ENCODE results near the gene ALDH1A3.

ALDH1A3 gene

GRCh38 chr15:100860829-100861510 is 18.7 kb upstream of the ALDH1A3 start:
- Histone ChIP-seq H3K9ac (ENCODE audit: low read length) (peak overlapping the region; percentile 10), H3K27ac (ENCODE audit: low read depth, low read length) (no peak overlapping the region), H3K4me3 (ENCODE audit: low read depth, low read length) (no peak overlapping the region), H3K9me3 (ENCODE audit: control insufficient read depth, insufficient read depth, low read depth, low read length) (peaks cover 11% of the 10 kb centered on the region), H3K36me3 (ENCODE audit: control insufficient read depth, insufficient read depth, low read length) (no peaks in the 10 kb centered on the region), H3K4me1 (ENCODE audit: control insufficient read depth, insufficient read depth, low read length) (no peaks in the 10 kb centered on the region; the same call in 1 of the 2 replicates), H3K27me3 (ENCODE audit: control insufficient read depth, insufficient read depth, low read length) (no peaks in the 10 kb centered on the region)

DNA sequence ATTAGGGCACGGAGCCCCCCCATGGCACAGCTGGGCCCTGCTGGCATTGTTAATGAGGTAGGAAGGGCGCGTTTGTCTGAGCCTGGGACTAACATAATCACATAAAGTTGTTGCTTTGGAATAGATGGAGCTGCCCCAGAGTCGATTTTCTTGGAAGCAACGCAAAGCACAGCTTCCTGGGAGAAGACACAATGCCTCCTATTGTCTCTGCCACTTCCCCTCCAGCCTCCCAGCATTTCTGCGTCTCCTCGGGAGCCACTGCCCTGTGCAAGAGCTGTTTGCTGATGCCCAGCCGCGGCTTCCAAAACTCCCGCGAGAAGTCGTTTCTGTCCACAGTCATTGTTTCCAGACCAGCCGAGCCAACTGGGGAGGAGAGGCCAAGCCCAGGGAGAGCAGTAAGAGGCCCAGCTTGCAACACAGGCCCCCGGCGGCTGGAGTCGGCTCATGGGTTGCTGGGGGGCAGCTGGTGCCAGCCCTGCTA is 18.1 kb upstream of the ALDH1A3 start:
- H3K27me3 ChIP-seq (ENCODE audit: control insufficient read depth, insufficient read depth, low read length): no peaks in the 10 kb centered on the region
- H3K9ac ChIP-seq (ENCODE audit: low read length): peak overlapping the region; percentile 10
- H3K9me3 ChIP-seq (ENCODE audit: control insufficient read depth, insufficient read depth, low read depth, low read length): peaks cover 11% of the 10 kb centered on the region
- no peak overlapping the region for H3K4me3 ChIP-seq (ENCODE audit: low read depth, low read length)
- H3K27ac ChIP-seq (ENCODE audit: low read depth, low read length): no peak overlapping the region
- no peaks in the 10 kb centered on the region for H3K36me3 ChIP-seq (ENCODE audit: control insufficient read depth, insufficient read depth, low read length)
- no peaks in the 10 kb centered on the region; the same call in 1 of the 2 replicates for H3K4me1 ChIP-seq (ENCODE audit: control insufficient read depth, insufficient read depth, low read length)

- no peaks in the 10 kb centered on the region; the same call in 1 of the 2 replicates for H3K4me1 ChIP-seq (ENCODE audit: control insufficient read depth, insufficient read depth, low read length)
- H3K4me3 ChIP-seq (ENCODE audit: low read depth, low read length): no peak overlapping the region
- H3K27me3 ChIP-seq (ENCODE audit: control insufficient read depth, insufficient read depth, low read length): no peaks in the 10 kb centered on the region
- H3K36me3 ChIP-seq (ENCODE audit: control insufficient read depth, insufficient read depth, low read length): no peaks in the 10 kb centered on the region
- no peak overlapping the region for H3K9ac ChIP-seq (ENCODE audit: low read length)
- no peak overlapping the region for H3K27ac ChIP-seq (ENCODE audit: low read depth, low read length)
- H3K9me3 ChIP-seq (ENCODE audit: control insufficient read depth, insufficient read depth, low read depth, low read length): peaks cover 11% of the 10 kb centered on the region
Observed at GRCh38 chr15:100862162-100862561, 17.5 kb upstream of the ALDH1A3 start.

DNA sequence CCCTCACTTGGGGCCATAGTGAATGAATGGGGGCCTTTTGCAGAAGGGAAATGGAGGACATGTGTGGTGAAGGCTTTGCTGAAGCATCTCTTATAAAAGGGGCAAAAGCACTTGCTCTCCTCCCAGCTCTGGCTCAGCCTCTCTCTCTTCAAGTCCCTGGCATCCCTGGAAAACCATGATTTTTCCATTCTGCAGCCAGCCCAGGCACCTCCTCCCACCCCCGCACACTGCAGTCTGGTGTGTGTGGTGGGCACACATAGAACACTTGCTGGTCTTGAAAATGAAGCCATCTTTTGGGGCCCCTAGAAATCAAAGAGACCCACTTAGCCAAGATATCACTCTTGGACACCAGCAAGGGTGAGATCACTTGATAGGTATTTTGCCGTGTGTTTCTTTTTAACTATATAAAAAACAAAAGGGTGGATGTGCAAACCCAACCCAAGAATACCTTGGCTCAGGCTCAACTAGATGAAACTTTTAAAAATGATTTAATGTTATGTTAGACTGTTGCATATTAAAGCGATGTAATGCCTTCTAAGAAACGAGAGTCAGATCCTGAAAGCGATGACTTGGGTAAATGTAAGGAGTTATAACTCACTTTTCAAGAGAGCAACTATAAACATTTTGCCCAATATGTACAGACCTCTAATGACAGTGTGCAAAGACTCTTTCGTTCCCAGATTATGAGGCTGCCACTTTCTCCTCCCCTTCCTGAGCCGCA is 16.4 kb upstream of the ALDH1A3 start:
- H3K27me3 ChIP-seq (ENCODE audit: control insufficient read depth, insufficient read depth, low read length): no peaks in the 10 kb centered on the region
- H3K36me3 ChIP-seq (ENCODE audit: control insufficient read depth, insufficient read depth, low read length): no peaks in the 10 kb centered on the region
- no peak overlapping the region for H3K9ac ChIP-seq (ENCODE audit: low read length)
- H3K27ac ChIP-seq (ENCODE audit: low read depth, low read length): no peak overlapping the region
- H3K4me3 ChIP-seq (ENCODE audit: low read depth, low read length): no peak overlapping the region
- H3K4me1 ChIP-seq (ENCODE audit: control insufficient read depth, insufficient read depth, low read length): no peaks in the 10 kb centered on the region; the same call in 1 of the 2 replicates
- H3K9me3 ChIP-seq (ENCODE audit: control insufficient read depth, insufficient read depth, low read depth, low read length): peaks cover 11% of the 10 kb centered on the region

DNA sequence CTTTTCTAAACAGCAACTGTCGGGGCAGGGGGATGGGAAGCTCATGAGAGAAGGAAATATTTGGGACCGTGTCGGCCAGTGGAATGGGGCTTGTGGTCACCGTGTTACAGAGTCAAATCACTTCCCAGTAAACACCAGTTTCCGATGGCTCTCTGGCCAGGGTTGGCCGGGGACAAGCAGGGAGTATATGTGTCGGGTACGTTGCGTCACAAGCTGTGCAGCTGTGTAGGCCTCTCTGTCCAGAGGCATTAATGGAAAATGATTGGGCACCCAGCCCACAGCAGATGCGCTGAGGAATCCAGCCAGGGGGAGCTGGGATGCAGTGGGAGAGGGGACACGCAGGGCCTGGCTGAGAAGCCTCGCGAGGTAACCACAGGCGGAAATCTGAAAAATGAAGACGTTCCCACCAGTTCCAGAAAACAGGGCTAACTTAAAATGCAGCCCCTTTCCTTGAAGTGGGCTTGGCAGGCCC is 15.8 kb upstream of the ALDH1A3 start:
- Histone ChIP-seq H3K36me3 (ENCODE audit: control insufficient read depth, insufficient read depth, low read length) (no peaks in the 10 kb centered on the region), H3K4me1 (ENCODE audit: control insufficient read depth, insufficient read depth, low read length) (no peaks in the 10 kb centered on the region; the same call in 1 of the 2 replicates), H3K4me3 (ENCODE audit: low read depth, low read length) (no peak overlapping the region), H3K9ac (ENCODE audit: low read length) (no peak overlapping the region), H3K27ac (ENCODE audit: low read depth, low read length) (no peak overlapping the region), H3K27me3 (ENCODE audit: control insufficient read depth, insufficient read depth, low read length) (no peaks in the 10 kb centered on the region), H3K9me3 (ENCODE audit: control insufficient read depth, insufficient read depth, low read depth, low read length) (peaks cover 11% of the 10 kb centered on the region)

DNA sequence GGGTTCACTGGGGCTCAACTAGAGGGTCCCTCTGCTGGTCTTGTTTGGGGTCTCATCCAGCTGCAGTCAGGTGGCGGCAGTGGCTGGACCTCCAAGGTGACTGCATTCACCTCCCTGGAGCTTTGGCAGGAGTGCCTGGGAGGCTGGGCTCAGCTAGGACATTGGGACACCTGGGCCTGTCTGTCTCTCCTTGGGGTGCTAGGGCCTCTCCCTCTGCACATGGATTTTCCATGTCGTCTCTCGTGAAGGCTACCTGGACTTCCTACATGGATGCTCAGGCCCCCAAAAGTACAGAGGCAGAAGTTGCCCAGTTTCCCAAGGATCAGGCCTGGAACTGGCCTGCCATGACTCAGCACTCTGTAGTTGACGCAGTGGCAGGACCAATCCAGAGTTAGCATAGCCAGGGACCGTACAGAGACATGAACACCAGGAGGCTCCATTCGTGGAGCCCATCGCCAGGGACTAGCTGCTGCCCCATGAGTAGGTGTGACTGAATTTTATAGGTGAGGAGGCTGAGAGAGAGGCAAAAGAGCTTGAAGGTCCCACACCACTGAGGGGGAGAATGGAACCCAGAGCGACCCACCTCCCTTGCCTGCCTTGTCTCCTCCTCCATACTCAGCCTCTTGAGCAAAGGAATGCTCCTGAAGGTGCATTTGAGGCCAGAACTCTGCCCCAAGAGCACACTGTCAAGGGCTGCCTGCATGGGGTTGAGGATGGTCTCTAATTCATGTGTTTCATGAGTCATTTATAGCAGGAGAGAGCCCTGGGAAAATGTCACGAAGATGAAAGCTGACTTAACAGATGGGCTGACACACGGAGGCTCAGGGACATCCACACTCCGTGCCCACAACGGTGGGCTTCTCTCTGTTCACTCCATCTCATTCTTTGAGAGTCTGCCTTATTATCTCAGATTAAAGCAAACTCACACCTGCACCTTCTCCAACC is 13.0 kb upstream of the ALDH1A3 start:
- H3K36me3 ChIP-seq (ENCODE audit: control insufficient read depth, insufficient read depth, low read length): no peaks in the 10 kb centered on the region
- H3K9ac ChIP-seq (ENCODE audit: low read length): no peak overlapping the region
- no peak overlapping the region for H3K27ac ChIP-seq (ENCODE audit: low read depth, low read length)
- peaks cover 6% of the 10 kb centered on the region; the same call in 1 of the 2 replicates for H3K9me3 ChIP-seq (ENCODE audit: control insufficient read depth, insufficient read depth, low read depth, low read length)
- no peak overlapping the region for H3K4me3 ChIP-seq (ENCODE audit: low read depth, low read length)
- no peaks in the 10 kb centered on the region for H3K27me3 ChIP-seq (ENCODE audit: control insufficient read depth, insufficient read depth, low read length)
- H3K4me1 ChIP-seq (ENCODE audit: control insufficient read depth, insufficient read depth, low read length): no peaks in the 10 kb centered on the region; the same call in 1 of the 2 replicates

- Histone ChIP-seq H3K9ac (ENCODE audit: low read length) (no peak overlapping the region), H3K36me3 (ENCODE audit: control insufficient read depth, insufficient read depth, low read length) (no peaks in the 10 kb centered on the region), H3K9me3 (ENCODE audit: control insufficient read depth, insufficient read depth, low read depth, low read length) (peaks cover 6% of the 10 kb centered on the region; the same call in 1 of the 2 replicates), H3K4me3 (ENCODE audit: low read depth, low read length) (no peak overlapping the region), H3K27ac (ENCODE audit: low read depth, low read length) (no peak overlapping the region), H3K27me3 (ENCODE audit: control insufficient read depth, insufficient read depth, low read length) (no peaks in the 10 kb centered on the region), H3K4me1 (ENCODE audit: control insufficient read depth, insufficient read depth, low read length) (no peaks in the 10 kb centered on the region; the same call in 1 of the 2 replicates)
Observed at GRCh38 chr15:100867433-100867832, 12.2 kb upstream of the ALDH1A3 start.

GRCh38 chr15:100869151-100869999 is 10.3 kb upstream of the ALDH1A3 start:
- no peak overlapping the region for H3K27ac ChIP-seq (ENCODE audit: low read depth, low read length)
- H3K36me3 ChIP-seq (ENCODE audit: control insufficient read depth, insufficient read depth, low read length): no peaks in the 10 kb centered on the region
- H3K9me3 ChIP-seq (ENCODE audit: control insufficient read depth, insufficient read depth, low read depth, low read length): peaks cover 6% of the 10 kb centered on the region; the same call in 1 of the 2 replicates
- H3K4me3 ChIP-seq (ENCODE audit: low read depth, low read length): no peak overlapping the region
- no peaks in the 10 kb centered on the region for H3K27me3 ChIP-seq (ENCODE audit: control insufficient read depth, insufficient read depth, low read length)
- no peak overlapping the region for H3K9ac ChIP-seq (ENCODE audit: low read length)
- H3K4me1 ChIP-seq (ENCODE audit: control insufficient read depth, insufficient read depth, low read length): no peaks in the 10 kb centered on the region; the same call in 1 of the 2 replicates

DNA sequence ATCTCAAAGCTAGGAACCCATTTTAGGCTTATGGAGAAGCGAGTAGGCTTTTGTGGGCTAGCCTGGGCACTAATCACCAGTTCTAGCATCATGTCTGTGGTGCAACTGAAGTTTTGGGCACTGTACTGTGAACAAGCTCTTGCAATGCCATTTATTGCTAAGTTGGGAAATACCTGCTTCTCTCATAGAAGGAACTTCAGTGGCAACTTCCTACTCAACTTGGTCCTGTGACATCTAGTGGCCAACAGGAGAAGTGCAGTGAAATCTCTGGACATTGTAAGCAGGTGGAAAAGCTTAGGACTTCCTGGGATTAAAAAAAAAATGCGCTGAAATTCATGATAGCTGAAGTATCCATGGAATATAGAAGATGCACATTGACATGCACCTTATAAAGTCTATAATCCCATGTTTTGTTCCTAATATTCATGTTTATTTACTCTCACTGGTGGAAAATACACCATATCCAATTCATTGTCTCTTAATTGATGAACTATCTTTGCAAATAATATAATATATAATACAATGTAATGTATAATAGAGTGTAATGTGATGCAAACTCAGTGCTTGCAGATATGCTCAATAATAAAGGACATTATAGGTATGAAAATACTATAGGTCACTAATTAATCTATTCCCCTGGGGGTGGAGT is 6.5 kb upstream of the ALDH1A3 start:
- Histone ChIP-seq H3K36me3 (ENCODE audit: control insufficient read depth, insufficient read depth, low read length) (no peaks in the 10 kb centered on the region), H3K9ac (ENCODE audit: low read length) (no peak overlapping the region), H3K4me1 (ENCODE audit: control insufficient read depth, insufficient read depth, low read length) (0 out of 2 replicates have a peak, but pooled peaks cover under 1% of the 10 kb centered on the region), H3K27ac (ENCODE audit: low read depth, low read length) (no peak overlapping the region), H3K9me3 (ENCODE audit: control insufficient read depth, insufficient read depth, low read depth, low read length) (peaks cover 6% of the 10 kb centered on the region; the same call in 1 of the 2 replicates), H3K27me3 (ENCODE audit: control insufficient read depth, insufficient read depth, low read length) (peaks cover 29% of the 10 kb centered on the region), H3K4me3 (ENCODE audit: low read depth, low read length) (no peak overlapping the region)
